Inferior parietal cortex (tissue), 1 donor: ENCODE measurements around the gene FCHO2.

Experiments used
- DNase-seq: peaks from one replicate; pipeline ENCODE4 v3.0.0-alpha.2; 2016; ENCODE audit errors: extremely low spot score

Gene FCHO2

DNA sequence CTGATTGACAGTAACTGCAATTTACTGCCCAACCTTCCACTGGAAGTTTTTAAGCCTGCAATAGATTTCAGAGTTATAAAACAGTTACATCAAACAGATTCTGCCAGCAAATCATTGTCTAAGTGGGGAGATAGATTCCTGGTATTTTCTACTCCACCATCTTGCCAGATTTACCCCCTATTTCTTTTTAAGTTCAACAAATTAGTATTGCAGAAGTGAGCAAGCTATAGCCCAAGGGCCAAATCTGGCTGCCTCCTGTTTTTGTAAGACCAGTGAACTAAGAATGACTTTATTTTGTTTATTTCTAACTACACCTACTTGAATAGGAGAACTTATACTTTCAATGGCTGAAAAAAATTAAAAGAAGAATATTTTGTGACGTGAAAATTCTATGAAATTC is 155.7 kb downstream of the FCHO2 start:
- DNase-seq = no peak

DNA sequence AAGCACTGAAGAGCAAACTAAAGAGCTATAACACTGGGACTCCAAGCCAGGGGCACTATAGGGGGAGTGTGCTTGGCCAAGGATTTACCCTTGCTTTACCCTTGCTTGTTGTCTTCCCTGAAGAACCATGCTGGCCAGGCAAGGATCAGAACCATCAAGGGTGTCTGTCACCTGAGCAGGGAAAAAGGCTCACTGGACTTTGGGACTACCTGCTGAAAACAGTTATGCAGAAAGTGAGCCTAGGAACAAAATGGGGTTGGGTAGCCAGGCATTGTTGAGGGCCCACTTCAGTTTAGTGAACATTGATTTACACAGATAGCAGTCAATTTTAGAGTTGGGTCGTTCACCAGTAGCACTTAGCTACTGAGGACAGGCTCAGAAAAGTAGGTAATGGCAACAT is 156.5 kb downstream of the FCHO2 start:
- no peak for DNase-seq

DNA sequence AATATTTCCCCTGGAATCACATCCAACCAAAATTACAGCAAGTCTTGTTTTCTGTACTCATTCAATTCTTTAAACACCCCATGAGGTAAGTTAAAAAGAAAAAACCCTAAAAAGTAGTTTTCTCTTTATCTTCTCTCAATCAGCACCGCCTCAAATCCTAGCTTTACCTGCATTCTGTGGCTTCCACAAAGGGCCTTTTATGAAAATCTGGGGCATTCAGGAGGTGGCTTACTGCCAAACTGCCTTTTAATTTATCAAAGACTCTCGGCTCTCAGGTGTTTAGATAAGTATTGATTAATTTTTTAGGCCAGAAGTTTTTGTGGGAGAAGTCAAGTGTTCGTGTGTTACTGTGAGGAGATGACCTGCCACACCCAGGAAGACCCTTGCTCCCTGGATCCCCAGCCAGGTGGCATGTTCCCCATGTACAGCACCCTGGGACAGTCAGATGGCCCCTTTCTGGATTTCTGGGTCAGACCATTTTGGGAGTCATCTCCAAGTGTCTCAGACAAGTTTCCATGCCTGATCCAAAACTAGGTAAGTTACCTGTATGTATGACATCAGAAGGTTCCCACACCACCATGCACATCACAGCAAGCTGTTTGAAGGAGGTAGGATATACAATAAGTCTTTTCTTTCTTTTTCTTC is 158.3 kb downstream of the FCHO2 start:
- no peak for DNase-seq

DNA sequence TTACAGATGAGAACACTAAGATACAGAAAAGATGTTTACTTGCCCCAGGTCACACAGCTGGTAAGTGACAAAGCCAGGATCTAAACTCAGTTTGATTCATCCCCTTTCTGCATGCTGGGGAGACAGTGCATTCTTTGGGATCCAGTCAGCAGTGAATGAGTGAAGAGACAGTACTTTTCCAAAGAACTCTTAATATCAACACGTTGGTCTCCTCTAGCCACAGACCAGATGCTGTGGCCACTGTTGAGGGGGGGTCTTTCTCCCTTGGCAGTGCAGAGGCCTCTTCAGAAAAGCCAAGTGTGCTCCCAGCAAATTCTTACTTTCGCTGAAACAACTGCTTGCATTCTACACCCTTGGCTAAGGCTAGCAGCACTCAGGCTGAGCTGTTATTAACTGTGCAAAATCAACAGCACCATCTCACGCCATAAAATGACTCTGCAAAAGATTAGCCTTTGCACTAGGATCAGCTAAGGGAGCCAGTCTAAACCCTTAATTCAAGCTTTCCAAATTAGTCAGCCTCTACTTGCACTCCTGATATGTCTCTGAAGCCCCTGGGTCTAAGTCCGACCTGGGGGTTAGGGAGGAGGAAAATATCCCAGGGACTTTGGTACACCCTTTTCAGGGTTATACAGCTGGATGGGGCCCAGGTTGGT is 159.7 kb downstream of the FCHO2 start:
- no peak for DNase-seq

DNA sequence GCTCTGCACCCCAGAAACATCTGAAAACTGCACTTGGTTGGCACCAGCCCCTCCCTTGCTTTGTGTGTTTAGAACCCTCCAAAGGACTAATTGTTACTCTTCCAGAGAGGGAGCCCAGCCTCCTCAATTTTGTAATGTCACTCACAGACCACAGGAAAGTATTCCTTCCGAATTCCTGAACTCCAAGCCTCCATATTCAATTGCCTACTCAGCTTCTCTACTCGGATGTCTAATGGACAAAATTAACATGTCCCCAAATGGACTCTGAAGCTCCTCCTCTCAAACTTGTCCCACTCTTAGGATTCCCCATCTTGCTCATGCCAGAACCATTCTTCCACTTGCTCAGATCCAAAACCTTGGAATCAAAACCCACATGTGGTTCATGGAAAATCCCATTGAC is 160.7 kb downstream of the FCHO2 start:
- DNase-seq = no peak

DNA sequence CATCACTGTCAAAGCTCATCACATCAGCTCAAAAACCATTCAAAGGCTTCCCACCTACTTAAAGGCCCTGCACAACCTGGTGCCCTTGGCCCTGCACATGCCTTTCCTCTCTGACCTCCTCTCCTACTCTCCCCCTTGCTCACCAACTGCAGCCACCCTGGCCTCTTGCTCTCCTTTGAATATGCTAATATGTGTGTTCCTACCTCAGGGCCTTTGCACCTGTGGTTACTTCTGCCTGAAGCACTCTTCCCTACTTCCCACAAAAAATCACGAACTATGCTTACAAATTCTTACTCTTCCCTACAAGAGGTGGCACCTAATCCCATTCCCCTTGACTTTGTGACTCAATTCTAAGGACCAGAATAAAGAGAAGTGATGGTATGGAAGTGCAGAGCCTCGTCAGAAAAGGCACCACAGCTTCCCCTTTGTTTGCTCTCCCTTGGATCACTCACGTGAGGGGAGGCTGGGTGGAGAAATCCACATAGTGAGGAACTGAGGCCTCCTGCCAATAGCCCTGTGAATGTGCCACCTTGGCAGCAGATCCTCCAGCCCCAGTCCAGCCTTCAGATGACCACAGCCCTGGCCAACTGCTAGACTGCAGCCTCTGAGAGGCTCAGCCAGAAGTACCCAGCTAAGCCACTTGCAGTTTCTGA is 161.4 kb downstream of the FCHO2 start:
- no peak for DNase-seq

DNA sequence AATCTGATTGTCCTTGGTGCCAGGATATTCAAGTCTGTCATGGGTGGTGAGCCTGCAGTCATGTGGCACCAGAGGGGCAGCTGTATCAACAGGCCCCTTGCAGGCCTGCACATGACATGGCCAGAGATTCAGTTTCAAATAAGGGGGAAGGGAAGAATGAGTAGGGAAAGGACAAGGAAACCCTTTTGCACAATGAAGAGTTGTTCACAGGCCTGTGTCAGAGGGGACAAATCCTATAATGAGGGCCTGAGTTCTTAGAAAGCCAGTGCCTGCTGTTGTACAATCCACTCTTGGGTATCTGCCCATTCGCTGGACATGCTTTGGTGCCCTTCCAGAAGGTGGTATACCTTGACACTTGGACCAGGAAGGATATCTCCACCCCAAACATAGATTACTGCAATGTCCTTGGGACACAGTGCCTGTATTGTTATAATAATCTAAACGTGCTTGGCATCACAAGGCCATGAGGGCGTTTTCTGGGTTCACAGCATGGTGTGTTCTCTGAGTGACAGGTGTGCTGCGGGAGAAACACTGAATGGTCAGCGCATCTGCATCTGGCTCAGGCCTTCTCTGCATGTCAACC is 162.6 kb downstream of the FCHO2 start:
- peak; percentile 60 for DNase-seq

DNA sequence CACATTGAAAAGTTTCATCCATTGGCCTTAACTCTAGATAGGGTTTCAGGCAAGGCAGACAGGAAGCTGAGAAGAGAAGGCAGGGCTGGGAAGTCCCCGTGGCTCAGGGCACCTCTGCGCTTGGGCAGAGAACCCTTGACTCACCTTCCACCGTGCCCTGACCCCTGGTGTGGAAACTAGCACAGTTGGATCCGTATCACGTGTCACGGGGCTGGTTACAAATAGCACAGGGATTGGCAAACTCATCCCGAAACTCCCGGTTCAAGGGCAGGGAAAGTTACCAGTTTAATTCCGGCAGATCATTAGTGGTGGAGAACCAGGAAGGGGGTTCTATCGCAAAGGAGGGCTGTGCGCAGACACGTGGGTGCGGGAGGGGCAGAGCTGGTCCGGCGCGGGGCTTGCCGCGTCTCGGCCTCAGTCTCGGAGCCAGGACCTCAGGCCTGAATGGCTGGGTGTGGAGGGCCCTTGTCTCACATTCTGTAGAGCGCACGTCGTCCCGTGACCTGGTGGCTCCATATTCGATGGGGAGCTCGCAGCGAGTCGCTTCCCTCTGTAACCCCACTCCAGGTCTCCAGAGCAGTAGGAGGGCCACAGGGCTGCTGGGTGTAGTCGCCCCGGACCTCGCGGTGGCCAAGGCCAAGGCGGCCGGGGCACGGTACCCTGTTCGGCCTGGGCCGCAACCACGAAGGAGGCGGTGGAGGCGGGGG is 163.8 kb downstream of the FCHO2 start:
- no peak for DNase-seq

DNA sequence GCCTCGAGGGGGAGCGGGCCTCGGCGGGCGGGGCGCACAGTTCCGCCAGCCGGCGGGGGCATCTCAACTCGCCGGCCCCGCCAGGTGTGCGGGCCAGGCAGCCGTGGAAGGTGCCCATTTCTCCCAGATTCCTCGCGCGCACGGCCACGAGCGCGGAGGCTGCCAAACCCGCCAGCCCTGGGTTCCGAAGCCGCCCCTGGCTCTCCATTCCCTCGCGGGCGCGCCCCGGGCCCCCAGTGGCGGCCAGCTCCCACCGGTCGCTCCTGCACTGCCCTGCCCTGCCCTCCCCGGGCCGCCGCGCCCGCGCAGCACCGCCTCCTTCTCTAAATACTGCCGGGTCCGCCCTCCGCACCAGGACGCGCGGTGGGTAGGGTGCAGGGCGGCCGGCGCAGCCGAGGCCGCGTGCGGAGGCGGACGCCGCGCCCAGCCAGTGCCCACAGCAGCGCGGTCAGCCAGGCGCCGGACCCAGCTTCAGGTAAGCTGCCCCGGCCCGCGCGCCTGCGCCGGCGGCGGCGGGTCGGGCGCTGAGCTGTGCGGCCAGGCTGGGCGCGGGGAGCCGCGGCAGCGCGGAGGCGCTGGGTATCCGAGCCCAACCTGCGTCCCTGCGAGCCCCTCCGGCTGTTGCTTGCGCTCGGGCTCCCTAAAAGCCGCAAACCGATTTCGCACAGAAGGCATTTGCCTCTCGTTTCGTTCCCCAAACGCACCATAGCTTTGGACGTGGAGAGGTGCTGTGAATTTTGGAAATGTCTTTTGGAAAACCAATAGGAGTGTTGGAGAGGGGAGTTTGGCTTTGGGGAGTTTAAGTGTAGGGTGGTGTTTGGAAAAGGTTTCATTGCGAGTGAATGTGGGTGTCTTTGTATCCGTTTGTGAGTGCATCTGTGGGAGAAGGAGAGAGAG is 164.6 kb downstream of the FCHO2 start, which contains the start of gene TMEM171:
TSS of gene TMEM171 (plus strand) at position 354 of the 897 bp plus-strand sequence. CDS start 2,799 bp downstream, outside the sequence.
- DNase-seq = no peak

DNA sequence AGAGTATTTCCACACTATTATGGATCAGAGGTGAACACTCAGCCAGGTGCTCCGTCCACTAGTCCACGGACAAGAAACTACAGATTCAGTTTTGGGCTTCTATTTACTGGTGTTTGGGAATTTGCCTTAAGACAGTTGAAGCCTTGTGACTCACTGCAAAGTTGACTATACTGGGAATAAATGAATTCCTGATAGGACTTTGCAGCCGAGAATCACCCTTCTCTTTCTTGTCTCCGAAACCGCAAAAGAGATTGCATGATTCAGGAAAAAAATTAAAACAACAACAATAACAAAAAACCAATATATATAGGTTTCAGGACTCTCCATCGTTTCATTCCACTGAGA is 165.2 kb downstream of the FCHO2 start:
- no peak for DNase-seq

DNA sequence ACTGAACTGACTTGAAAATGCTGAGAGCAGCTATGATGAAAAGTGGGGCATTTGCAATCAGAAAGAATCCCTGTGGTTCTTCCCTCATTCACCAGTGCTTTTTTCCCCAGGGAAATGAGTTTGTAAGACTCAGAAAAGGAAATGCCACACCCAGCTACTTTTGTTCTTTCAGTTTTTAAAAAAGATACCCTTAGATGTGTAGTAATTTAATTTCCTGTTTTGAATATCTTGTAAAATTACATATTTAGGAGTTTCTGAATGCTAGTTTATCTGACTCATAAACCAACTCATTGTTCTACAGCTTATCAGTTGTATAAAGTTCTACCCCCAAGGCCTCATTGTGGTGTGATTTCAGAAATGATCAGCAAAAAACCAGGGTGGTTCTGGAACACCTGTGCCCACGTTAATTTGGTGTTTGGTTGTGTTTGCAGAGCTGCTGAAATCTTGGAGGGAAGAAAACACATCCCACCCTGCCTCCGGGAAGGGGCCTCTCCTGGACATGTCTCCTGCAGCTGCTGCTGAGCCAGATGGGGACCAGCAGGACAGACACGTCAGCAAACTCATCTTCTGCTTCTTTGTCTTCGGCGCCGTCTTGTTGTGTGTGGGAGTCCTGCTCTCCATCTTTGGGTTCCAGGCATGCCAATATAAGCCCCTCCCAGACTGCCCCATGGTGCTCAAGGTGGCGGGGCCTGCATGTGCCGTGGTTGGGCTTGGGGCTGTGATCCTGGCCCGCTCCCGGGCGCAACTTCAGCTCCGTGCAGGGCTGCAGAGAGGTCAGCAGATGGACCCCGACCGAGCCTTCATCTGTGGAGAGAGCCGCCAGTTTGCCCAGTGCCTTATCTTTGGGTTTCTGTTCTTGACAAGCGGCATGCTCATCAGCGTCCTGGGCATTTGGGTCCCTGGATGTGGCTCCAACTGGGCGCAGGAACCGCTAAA is 167.3 kb downstream of the FCHO2 start:
- DNase-seq = no peak

DNA sequence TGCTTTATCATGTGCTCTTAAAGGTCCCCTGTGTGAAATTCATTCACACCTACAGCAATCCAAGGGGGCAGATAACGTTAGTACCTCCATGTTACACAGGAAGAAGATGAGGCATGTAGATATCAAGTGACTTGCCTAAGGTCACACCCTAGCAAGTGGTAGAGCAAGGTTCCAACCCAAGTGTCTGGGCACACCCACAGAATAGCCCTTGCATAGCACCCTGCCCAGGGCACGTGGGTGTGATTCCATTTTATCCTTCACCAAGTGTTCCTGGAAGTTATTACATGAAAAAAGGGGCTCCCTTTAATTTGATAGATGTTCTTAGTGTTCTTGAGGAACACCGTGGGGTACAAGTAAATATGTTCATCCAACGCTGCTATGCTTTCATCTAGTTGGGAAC is 169.4 kb downstream of the FCHO2 start:
- no peak for DNase-seq

DNA sequence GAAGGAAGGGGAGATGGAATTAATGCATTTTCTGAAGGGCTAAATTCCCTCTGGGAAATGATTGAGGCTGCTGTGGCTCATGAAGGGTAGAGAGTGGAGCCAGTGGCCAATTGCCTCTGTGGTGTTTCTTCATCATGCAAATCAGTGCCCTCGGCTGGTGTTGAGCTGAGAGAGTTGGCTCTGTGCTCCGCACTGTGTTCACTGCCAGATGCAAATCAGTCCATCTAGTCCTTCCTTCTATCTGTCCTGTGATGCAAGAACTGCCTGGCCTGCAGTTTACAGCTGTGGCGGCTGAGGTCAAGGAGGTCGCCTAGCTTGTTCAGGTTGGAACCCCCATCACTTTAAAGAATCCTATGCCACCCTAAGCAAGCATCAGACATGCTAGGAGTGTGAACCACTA is 170.5 kb downstream of the FCHO2 start:
- peak; percentile 58 for DNase-seq

DNA sequence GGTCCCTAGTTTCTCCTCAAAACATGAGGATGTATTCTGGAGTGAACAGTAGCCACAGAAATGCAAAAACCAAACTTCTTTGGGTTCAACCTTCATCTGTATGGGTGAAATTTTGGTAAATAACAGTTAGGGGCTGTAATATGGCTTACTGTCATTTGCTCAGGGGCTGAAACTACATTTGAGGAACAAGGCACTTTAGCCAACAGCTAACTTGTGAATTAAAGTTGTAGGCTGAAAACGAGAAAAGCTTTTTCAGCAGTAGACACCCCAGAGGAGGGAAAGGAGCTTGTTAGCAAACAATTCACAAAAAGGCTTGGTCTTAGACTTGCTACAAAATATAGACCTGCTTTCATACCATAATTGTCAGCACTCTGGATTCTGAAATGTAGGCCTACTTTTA is 171.1 kb downstream of the FCHO2 start:
- no peak for DNase-seq

DNA sequence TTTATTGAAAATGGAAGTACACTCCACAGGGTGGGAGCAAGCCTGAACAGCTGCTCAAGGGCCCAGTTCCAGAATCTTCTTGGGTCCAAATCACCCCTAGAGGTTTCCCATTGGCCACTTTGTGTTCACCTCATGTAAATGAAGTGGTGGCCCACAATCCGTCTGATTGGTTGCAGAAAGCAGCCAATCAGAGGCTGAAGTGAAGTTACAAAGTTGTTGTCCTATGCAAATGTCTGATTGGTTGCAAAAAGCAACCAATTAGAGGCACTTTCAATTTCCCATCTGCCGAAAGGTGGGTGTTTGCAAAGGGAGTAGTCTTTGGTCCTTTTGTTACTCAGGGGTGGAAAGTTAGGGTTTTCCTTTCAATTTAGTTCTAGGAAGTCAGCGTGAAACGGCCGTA is 173.3 kb downstream of the FCHO2 start:
- DNase-seq = no peak

DNA sequence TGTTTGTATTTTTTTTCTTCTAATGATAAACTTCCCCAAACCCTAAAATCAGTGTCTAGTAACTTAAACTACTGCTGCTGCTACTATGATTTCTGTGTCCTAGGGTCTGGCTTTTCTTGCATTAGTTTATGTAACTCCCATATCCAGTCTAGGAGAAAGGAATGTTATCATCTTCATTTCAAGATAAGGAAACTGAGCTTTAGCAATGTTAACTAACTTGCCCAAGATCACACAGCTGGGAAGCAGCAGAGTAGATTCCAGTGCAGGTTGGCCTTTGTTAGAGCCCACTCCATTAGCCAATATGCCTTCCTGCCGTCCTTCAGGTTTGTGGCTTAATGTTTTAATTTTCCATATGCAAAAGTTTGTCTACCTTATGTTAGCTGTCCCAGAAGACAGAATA is 175.0 kb downstream of the FCHO2 start:
- DNase-seq = no peak

DNA sequence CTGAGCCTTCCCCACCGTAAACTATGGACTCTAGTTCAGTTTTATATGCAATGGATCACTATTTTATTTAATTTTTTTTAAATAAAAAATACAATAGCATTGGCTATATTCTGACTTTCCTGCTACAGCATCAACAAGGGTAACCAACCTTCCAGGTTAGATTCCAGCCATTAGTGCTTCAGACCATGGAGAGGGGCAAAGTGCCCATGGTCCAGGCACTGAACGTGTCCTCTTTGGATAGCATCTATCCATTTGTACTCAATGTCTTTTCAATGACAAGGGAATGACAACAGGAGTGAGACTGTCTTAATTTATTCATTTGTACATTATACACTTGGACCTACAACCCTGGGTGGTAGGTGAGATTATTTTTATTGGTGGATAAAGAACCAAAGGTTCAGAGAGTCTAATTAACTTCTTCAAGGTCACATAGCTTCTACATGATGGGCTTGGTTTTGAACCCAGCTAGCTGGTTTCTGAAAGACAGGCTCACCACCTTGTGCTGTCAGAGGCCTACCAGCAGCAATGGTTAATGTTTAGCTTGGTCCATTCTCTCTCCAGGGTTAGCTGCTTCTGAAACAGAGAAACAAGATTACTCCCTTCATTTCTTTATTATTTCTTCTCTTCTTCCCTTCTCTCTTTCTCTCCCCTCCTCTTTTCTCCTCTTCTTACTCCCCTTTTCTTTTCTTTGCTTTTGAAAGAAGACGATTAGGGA is 176.0 kb downstream of the FCHO2 start:
- no peak for DNase-seq

DNA sequence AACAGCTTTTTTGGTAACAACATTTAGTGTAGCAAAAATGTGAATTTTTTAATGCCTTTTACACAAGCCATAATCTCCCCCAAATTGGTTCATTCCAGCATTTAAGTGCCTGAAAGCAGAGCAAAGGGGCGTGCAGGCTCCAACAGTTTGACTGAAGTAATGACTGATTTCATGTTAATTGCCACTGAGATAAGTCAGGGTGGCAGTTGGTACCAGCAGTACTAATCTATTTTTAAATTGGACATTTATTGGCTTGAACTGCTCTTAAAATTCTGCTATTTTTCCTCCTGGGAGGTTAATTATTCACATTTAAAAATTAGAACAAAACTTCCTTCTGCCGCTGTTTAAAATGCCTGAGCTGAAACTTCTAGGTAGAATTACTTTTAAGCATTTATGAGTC is 176.9 kb downstream of the FCHO2 start:
- DNase-seq = no peak

DNA sequence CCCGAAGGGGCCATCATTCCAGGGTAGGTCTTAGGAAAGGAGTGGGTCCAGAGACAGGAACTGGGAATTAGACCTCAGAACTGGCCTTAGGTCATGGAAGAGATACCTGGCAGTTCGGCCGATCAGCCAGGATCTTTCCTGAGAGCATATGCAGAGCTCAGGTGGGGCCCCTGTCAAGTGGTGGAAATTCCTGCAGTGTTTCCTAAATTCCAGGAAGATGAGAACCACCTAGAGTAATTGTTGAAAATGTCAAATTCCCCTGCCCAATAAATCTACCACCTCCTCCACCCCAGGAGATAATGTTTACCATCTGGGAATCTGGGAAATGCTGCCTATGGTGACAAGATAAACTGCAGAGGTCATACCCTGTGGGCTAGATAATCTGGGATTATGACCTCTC is 179.2 kb downstream of the FCHO2 start:
- no peak for DNase-seq
